ENCODE measurements around the gene FN1.

DNA sequence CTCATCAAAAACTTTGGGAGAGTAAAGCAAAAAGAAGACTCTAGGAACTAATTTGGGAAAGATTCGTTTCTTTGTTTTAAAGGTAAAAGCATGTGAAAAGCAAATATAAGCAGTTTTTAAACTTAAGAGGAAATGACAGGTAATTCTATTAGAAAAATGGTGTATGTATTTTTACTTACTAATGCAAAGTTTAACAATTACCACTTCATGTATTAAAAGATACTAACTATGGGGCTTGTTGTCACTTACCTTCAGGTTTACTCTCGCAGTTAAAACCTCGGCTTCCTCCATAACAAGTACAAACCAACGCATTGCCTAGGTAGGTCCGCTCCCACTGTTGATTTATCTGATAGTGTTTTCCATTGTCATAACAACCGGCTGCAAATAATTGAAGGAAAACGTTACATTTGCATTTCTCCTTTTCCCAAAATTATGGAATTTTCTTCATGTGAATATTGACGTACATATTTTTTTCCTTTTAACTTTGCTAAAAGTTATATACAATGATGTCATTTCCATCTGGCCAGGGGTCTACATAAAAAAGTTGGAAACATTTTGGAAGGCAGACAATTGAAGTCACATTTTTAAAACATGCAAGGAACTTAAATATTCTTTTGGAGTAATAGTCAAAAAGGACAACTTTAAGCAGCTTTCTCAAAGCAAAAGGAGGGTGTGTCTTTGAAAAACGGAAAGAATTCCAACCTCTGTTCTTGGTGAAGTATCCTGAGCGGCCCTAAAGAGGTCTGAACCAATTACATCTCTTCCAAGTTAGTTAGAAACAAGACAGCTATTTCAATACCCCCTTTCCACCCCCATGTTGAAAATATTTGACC lies 1.2 kb downstream of the FN1 start:
- TF ChIP-seq, protein P1, sequence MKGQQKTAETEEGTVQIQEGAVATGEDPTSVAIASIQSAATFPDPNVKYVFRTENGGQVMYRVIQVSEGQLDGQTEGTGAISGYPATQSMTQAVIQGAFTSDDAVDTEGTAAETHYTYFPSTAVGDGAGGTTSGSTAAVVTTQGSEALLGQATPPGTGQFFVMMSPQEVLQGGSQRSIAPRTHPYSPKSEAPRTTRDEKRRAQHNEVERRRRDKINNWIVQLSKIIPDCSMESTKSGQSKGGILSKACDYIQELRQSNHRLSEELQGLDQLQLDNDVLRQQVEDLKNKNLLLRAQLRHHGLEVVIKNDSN (CRISPR knock-in tag; IDR thresholded peaks at IDR 0.05), result no peak
- TF ChIP-seq, protein P2, sequence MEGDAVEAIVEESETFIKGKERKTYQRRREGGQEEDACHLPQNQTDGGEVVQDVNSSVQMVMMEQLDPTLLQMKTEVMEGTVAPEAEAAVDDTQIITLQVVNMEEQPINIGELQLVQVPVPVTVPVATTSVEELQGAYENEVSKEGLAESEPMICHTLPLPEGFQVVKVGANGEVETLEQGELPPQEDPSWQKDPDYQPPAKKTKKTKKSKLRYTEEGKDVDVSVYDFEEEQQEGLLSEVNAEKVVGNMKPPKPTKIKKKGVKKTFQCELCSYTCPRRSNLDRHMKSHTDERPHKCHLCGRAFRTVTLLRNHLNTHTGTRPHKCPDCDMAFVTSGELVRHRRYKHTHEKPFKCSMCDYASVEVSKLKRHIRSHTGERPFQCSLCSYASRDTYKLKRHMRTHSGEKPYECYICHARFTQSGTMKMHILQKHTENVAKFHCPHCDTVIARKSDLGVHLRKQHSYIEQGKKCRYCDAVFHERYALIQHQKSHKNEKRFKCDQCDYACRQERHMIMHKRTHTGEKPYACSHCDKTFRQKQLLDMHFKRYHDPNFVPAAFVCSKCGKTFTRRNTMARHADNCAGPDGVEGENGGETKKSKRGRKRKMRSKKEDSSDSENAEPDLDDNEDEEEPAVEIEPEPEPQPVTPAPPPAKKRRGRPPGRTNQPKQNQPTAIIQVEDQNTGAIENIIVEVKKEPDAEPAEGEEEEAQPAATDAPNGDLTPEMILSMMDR (IDR thresholded peaks at IDR 0.05), result no peak

All from WTC11 (cell line).